Fibroblast of lung (primary cell): ENCODE results near the gene ELOVL2. TPM values are rescaled to one million over a fixed set of nuclear protein-coding genes. Genes with fewer than 3 reads are reported as not detected.
A peak's percentile ranks its signal among the peaks of the same experiment; 100 is the strongest.
"Not testable (repeated sequence)": the region's sequence is repeated elsewhere in the genome, so short reads cannot be mapped to it uniquely, and the experiment has no call there.

Experiments used
- DNase-seq, 2 donors: peaks; one replicate each; pipeline versions ENCODE4 v3.0.0 to v3.0.0-alpha.2; 2010; ENCODE audit warnings: low read depth in 2 of 2
- H2AFZ ChIP-seq: 2 replicates; pipeline ENCODE4 v1.5.1; 2012; ENCODE audit warnings: low read length, control low read depth, inconsistent platforms
- H3K27ac ChIP-seq: 2 replicates; pipeline ENCODE4 v1.5.1; 2011; ENCODE audit warnings: low read length, control low read depth; ENCODE audit not compliant: insufficient read depth
- H3K27me3 ChIP-seq: 2 replicates; pipeline ENCODE4 v1.5.1; 2011; ENCODE audit warnings: mild to moderate bottlenecking, low read length; ENCODE audit not compliant: control insufficient read depth, insufficient read depth
- H3K36me3 ChIP-seq: 2 replicates; pipeline ENCODE4 v1.5.1; 2011; ENCODE audit warnings: low read length; ENCODE audit not compliant: control insufficient read depth, insufficient read depth
- H3K4me1 ChIP-seq: 2 replicates; pipeline ENCODE4 v1.5.1; 2011; ENCODE audit warnings: low read length; ENCODE audit not compliant: control insufficient read depth, insufficient read depth; ENCODE audit errors: extremely low read depth
- H3K4me2 ChIP-seq: 2 replicates; pipeline ENCODE4 v1.5.1; 2011; ENCODE audit warnings: low read length, control low read depth; ENCODE audit not compliant: insufficient read depth; ENCODE audit errors: extremely low read depth
- H3K4me3 ChIP-seq, 4 experiments: fragments of 200-600 bp in 1 of 4; sonication (generic) in 1 of 4; replicated peaks in 1 of 4; 2 replicates each; pipeline ENCODE4 v1.5.1; 2011 to 2016; ENCODE audit warnings: low read length in 4 of 4, low read depth in 3 of 4, mild to moderate bottlenecking in 3 of 4, control low read depth in 2 of 4, inconsistent platforms in 1 of 4, mixed read lengths in 1 of 4; ENCODE audit not compliant: insufficient read depth in 1 of 4; ENCODE audit errors: control extremely low read depth in 1 of 4
- H3K79me2 ChIP-seq: 2 replicates; pipeline ENCODE4 v1.5.1; 2012; ENCODE audit warnings: mild to moderate bottlenecking, low read length, inconsistent platforms; ENCODE audit not compliant: control insufficient read depth, insufficient read depth
- H3K9ac ChIP-seq: 2 replicates; pipeline ENCODE4 v1.5.1; 2011; ENCODE audit warnings: mild to moderate bottlenecking, low read length, control low read depth; ENCODE audit not compliant: insufficient read depth
- H3K9me3 ChIP-seq: 2 replicates; pipeline ENCODE4 v1.5.1; 2012; ENCODE audit warnings: low read depth, low read length; ENCODE audit not compliant: control insufficient read depth, insufficient read depth
- H4K20me1 ChIP-seq: 2 replicates; pipeline ENCODE4 v1.5.1; 2011; ENCODE audit warnings: low read length; ENCODE audit not compliant: control insufficient read depth, insufficient read depth; ENCODE audit errors: extremely low read depth
- CTCF ChIP-seq, 2 donors: IDR thresholded peaks in 1 of 2; conservative IDR thresholded peaks in 1 of 2; 1 replicate in 1 of 2; 2 replicates in 1 of 2; pipeline ENCODE4 v1.5.1; 2011 to 2012; ENCODE audit warnings: low read length in 2 of 2, control low read depth in 1 of 2, inconsistent platforms in 1 of 2, low read depth in 1 of 2, mild to moderate bottlenecking in 1 of 2
- EZH2 ChIP-seq: IDR thresholded peaks from 2 replicates; pipeline ENCODE4 v1.5.1; 2012; ENCODE audit warnings: low read length, control low read depth, mild to moderate bottlenecking; ENCODE audit errors: missing control alignments
- polyA minus RNA-seq: library from RNA; depleted of rRNA, polyadenylated mRNA; stranded (reverse); fragments of >200 nt; gene quantifications from 2 replicates; pipeline ENCODE4 v1.2.3, GENCODE V29; 2011; ENCODE audit warnings: low replicate concordance
- polyA plus RNA-seq, 2 donors: library from polyadenylated mRNA; depleted of rRNA in 1 of 2; stranded (reverse) in 1 of 2; unstranded in 1 of 2; fragments of >200 nt; gene quantifications; 2 replicates each; pipeline ENCODE4 v1.2.1, GENCODE V29; 2011 to 2012; ENCODE audit warnings: missing spikeins in 1 of 2
- total RNA-seq: library from RNA; depleted of rRNA; stranded (reverse); fragments of >200 nt; gene quantifications from 2 replicates; pipeline ENCODE4 v1.2.1, GENCODE V29; 2014

Gene ELOVL2, protein sequence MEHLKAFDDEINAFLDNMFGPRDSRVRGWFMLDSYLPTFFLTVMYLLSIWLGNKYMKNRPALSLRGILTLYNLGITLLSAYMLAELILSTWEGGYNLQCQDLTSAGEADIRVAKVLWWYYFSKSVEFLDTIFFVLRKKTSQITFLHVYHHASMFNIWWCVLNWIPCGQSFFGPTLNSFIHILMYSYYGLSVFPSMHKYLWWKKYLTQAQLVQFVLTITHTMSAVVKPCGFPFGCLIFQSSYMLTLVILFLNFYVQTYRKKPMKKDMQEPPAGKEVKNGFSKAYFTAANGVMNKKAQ
- total RNA-seq (under 0.01 and 1.0 TPM in 2 replicates), polyA plus RNA-seq (1.7 and 13.9 TPM in 2 replicates), polyA minus RNA-seq (1.0 and 3.7 TPM in 2 replicates)
- 1.1 and 8.5 TPM in 2 replicates for polyA plus RNA-seq (2012)

DNA sequence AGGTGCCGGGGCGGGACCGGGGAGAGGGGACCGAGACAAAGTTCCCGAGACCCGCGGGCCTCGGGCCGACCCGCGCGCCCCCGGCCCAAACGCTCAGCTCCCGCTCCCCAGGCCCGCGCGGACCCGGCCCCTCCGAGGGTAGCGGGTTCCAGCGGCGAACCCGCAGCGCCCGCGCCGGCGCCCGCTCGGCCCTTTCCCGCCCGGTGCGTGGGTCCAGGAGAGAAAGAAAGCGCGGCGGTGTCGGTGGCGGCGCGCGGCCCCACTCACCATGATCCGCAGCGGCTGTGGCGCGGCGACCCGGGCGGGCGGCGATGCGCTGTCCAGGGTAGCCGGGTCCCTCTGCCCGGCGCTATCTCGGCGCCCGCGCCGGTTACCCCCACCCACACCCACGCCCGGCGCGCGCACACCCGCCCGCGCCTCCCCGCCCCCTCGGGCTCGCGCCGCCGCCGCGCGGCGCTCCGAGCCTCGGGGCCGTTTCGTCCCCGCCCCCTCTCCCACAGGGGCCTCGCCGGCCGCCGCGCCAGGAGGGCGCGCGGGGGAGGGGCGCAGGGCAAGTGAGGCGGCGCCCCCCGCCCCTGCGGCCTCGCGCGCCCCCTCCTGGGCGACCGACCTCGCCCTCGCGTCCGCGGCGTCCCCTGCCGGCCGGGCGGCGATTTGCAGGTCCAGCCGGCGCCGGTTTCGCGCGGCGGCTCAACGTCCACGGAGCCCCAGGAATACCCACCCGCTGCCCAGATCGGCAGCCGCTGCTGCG is at the start of gene ELOVL2:
ELOVL2 (minus strand) TSS at position 345 of the 751 bp plus-strand sequence; CDS start at position 270, 75 bp downstream.
- no peak within 1 kb of the TSS for H3K27ac ChIP-seq

GRCh38 chr6:11093376-11093625 is 49.2 kb upstream of the ELOVL2 start:
- H3K9ac ChIP-seq = peak overlapping the region; percentile 99
- peaks cover 38% of the 10 kb centered on the region for H3K79me2 ChIP-seq
- peaks cover 2% of the 10 kb centered on the region for H3K4me1 ChIP-seq
- TF ChIP-seq EZH2 (no peak), CTCF (conservative IDR thresholded peaks at IDR 0.05 in 1 of 2, IDR thresholded peaks at IDR 0.05 in 1 of 2; ENCODE audit: low read depth in 1 of 2, low read length in 2 of 2) (no peak)
- peak overlapping the region; percentile 98 for H3K27ac ChIP-seq
- H4K20me1 ChIP-seq = no peaks in the 10 kb centered on the region
- peak overlapping the region; percentile 74 for H2AFZ ChIP-seq
- no peaks in the 10 kb centered on the region for H3K36me3 ChIP-seq
- H3K4me3 ChIP-seq = peak overlapping the region; percentile 73 to 95 (median 88)
- no peaks in the 10 kb centered on the region for H3K27me3 ChIP-seq
- no peaks in the 10 kb centered on the region for H3K9me3 ChIP-seq
- no peak for DNase-seq
- peak overlapping the region; percentile 95 for H3K4me2 ChIP-seq

More for the DNA sequence above, at the start of gene ELOVL2:
- no peaks in the 10 kb centered on the region for H3K4me1 ChIP-seq
- peak within 1 kb of the TSS; percentile 59 for H3K4me2 ChIP-seq
- no peaks in the 10 kb centered on the region for H3K9me3 ChIP-seq
- peak; percentile 43 to 48 for TF ChIP-seq CTCF (conservative IDR thresholded peaks at IDR 0.05 in 1 of 2, IDR thresholded peaks at IDR 0.05 in 1 of 2; ENCODE audit: low read depth in 1 of 2, low read length in 2 of 2)
- TF ChIP-seq EZH2 = no peak
- peak within 1 kb of the TSS; percentile 21 for H2AFZ ChIP-seq
- H3K36me3 ChIP-seq = no peaks in the 10 kb centered on the region
- no peaks in the 10 kb centered on the region for H4K20me1 ChIP-seq
- H3K4me3 ChIP-seq = peak within 1 kb of the TSS; percentile 37 to 59 (median 58)
- peak within 1 kb of the TSS; percentile 23 for H3K9ac ChIP-seq
- DNase-seq = peak; percentile 37 to 54
- peaks cover 11% of the 10 kb centered on the region for H3K27me3 ChIP-seq
- no peaks in the 10 kb centered on the region for H3K79me2 ChIP-seq

GRCh38 chr6:11092668-11093375 is 48.7 kb upstream of the ELOVL2 start:
- H2AFZ ChIP-seq = peak overlapping the region; percentile 74
- peak overlapping the region; percentile 95 for H3K4me2 ChIP-seq
- H3K36me3 ChIP-seq = no peaks in the 10 kb centered on the region
- peaks cover 35% of the 10 kb centered on the region for H3K79me2 ChIP-seq
- H3K9me3 ChIP-seq = no peaks in the 10 kb centered on the region
- TF ChIP-seq CTCF (conservative IDR thresholded peaks at IDR 0.05 in 1 of 2, IDR thresholded peaks at IDR 0.05 in 1 of 2; ENCODE audit: low read depth in 1 of 2, low read length in 2 of 2) (no peak), EZH2 (no peak)
- peak overlapping the region; percentile 99 for H3K9ac ChIP-seq
- H3K27me3 ChIP-seq = no peaks in the 10 kb centered on the region
- peak overlapping the region; percentile 73 to 95 (median 88) for H3K4me3 ChIP-seq
- H4K20me1 ChIP-seq = no peaks in the 10 kb centered on the region
- DNase-seq = peak in 1 of 2 donors; percentile 46
- H3K27ac ChIP-seq = peak overlapping the region; percentile 98
- peaks cover 2% of the 10 kb centered on the region for H3K4me1 ChIP-seq

DNA sequence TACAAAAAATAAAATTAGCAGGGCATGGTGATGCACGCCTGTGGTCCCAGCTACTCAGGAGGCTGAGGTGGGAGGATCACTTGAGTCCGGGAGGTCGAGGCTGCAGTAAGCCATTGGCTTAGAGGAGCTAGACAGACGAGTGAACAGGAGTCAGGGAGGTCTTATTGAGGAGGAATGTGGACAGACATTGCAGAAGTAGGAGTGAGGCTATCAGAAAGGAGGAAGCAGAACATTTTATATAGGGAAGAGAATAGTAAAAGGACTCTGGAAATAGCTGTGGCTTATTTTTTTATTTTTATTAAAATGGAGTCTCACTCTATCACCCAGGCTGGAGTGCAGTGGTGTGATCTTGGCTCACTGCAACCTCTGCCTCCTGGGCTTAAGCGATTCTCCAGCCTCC is 47.0 kb upstream of the ELOVL2 start:
- H3K36me3 ChIP-seq, DNase-seq, H3K27ac ChIP-seq: not testable (repeated sequence)

More for the DNA sequence above, 47.0 kb upstream of the ELOVL2 start:
- not testable (repeated sequence) for H3K4me2 ChIP-seq, H4K20me1 ChIP-seq, H3K9me3 ChIP-seq, H3K9ac ChIP-seq, H3K4me3 ChIP-seq, H3K4me1 ChIP-seq, H3K27me3 ChIP-seq, H2AFZ ChIP-seq
- peaks cover 19% of the 10 kb centered on the region for H3K79me2 ChIP-seq
